WTC11 (cell line): ENCODE data around the gene AFF2. TPM values are rescaled to one million over a fixed set of nuclear protein-coding genes. Genes with fewer than 3 reads are reported as not detected.

Source experiments
- ATAC-seq: fragments of 200-7000 bp; cut with Tn5 transposase; 2 replicates; pipeline ENCODE4 v1.10.0; 2021; ENCODE audit warnings: mild to moderate bottlenecking, moderate library complexity
- CTCF ChIA-PET: fragments of 300-600 bp; sonication (Branson Sonifier 250); formaldehyde crosslinking; loops from one replicate; lab custom pipeline; 2021; ENCODE audit warnings: antibody characterized with exemption; lab: Charles Lee
- POLR2A ChIA-PET: fragments of 350-600 bp; sonication (Branson Sonifier 250); formaldehyde crosslinking; loops from one replicate; lab custom pipeline; 2021; ENCODE audit warnings: antibody characterized with exemption; lab: Charles Lee
- DNase-seq: peaks from one replicate; pipeline ENCODE4 v3.0.0; 2021; ENCODE audit warnings: low spot score
- H3K27ac Mint-ChIP-seq: 2 replicates; pipeline ENCODE4 v1.8.0; 2021; ENCODE audit warnings: mixed read lengths
- H3K27me3 Mint-ChIP-seq: 2 replicates; pipeline ENCODE4 v1.8.0; 2021; ENCODE audit warnings: low read depth, mild to moderate bottlenecking, moderate library complexity, mixed read lengths
- H3K36me3 Mint-ChIP-seq: 2 replicates; pipeline ENCODE4 v1.8.0; 2021; ENCODE audit warnings: mixed read lengths
- H3K4me1 Mint-ChIP-seq: 2 replicates; pipeline ENCODE4 v1.8.0; 2022; ENCODE audit warnings: mixed read lengths
- H3K4me3 Mint-ChIP-seq: 2 replicates; pipeline ENCODE4 v1.8.0; 2021; ENCODE audit warnings: mild to moderate bottlenecking, moderate library complexity, mixed read lengths
- H3K9me3 Mint-ChIP-seq: 2 replicates; pipeline ENCODE4 v1.8.0; 2021; ENCODE audit warnings: mixed read lengths
- ATF3 ChIP-seq: sonication (generic); formaldehyde crosslinking; conservative IDR thresholded peaks from 2 replicates; pipeline ENCODE4 v1.8.1; 2022; ENCODE audit warnings: mild to moderate bottlenecking, missing genetic modification reagents
- ETV6 ChIP-seq: sonication (generic); formaldehyde crosslinking; IDR thresholded peaks from 2 replicates; pipeline ENCODE4 v1.8.1; 2022; ENCODE audit warnings: mild to moderate bottlenecking, missing genetic modification reagents
- GABPB1 ChIP-seq: sonication (generic); formaldehyde crosslinking; IDR thresholded peaks from 2 replicates; pipeline ENCODE4 v1.8.1; 2023; ENCODE audit warnings: mild to moderate bottlenecking, missing genetic modification reagents
- HMGA2 ChIP-seq: fragments of 250-450 bp; sonication (Bioruptor Pico); IDR thresholded peaks from 2 replicates; pipeline ENCODE4 v1.4.0; 2021; ENCODE audit warnings: mild to moderate bottlenecking, moderate library complexity
- NFYB ChIP-seq: sonication (generic); formaldehyde crosslinking; conservative IDR thresholded peaks from 2 replicates; pipeline ENCODE4 v1.8.0; 2022; ENCODE audit warnings: low read depth, missing genetic modification reagents
- PRDM15 ChIP-seq: sonication (generic); formaldehyde crosslinking; IDR thresholded peaks from 2 replicates; pipeline ENCODE4 v1.8.0; 2022; ENCODE audit warnings: missing genetic modification reagents
- SOX15 ChIP-seq: fragments of 250-450 bp; sonication (Bioruptor Pico); IDR thresholded peaks from 2 replicates; pipeline ENCODE4 v1.9.0; 2021; ENCODE audit warnings: mild to moderate bottlenecking
- STAT6 ChIP-seq: sonication (generic); formaldehyde crosslinking; conservative IDR thresholded peaks from 2 replicates; pipeline ENCODE4 v1.8.1; 2023; ENCODE audit warnings: mild to moderate bottlenecking, low read depth, missing genetic modification reagents, moderate library complexity
- TP53 ChIP-seq: sonication (generic); formaldehyde crosslinking; IDR thresholded peaks from 2 replicates; pipeline ENCODE4 v1.8.1; 2023; ENCODE audit warnings: mild to moderate bottlenecking, missing genetic modification reagents
- ZMAT4 ChIP-seq: fragments of 250-450 bp; sonication (Bioruptor Pico); IDR thresholded peaks from 2 replicates; pipeline ENCODE4 v1.9.0; 2021; ENCODE audit warnings: mild to moderate bottlenecking
- ZNF416 ChIP-seq: fragments of 250-450 bp; sonication (Bioruptor Pico); IDR thresholded peaks from 2 replicates; pipeline ENCODE4 v1.9.0; 2021; ENCODE audit warnings: mild to moderate bottlenecking, inconsistent platforms
- ZNF425 ChIP-seq: fragments of 250-450 bp; sonication (Bioruptor Pico); conservative IDR thresholded peaks from 2 replicates; pipeline ENCODE4 v1.9.0; 2021; ENCODE audit warnings: mild to moderate bottlenecking
- ZNF532 ChIP-seq: fragments of 250-450 bp; sonication (Bioruptor Pico); IDR thresholded peaks from 2 replicates; pipeline ENCODE4 v1.9.0; 2021; ENCODE audit warnings: mild to moderate bottlenecking, borderline replicate concordance
- total RNA-seq: library from RNA; stranded (reverse); gene quantifications from 3 replicates; pipeline ENCODE4 v1.2.3, GENCODE V29; 2021
- TF ChIP-seq, protein P1 (sequence below): sonication (generic); formaldehyde crosslinking; IDR thresholded peaks from 2 replicates; pipeline ENCODE4 v1.8.0; 2023; ENCODE audit warnings: missing genetic modification reagents, mild to moderate bottlenecking, borderline replicate concordance
- TF ChIP-seq, protein P2 (sequence below): sonication (generic); formaldehyde crosslinking; IDR thresholded peaks from 2 replicates; pipeline ENCODE4 v1.8.1; 2022; ENCODE audit warnings: mild to moderate bottlenecking, missing genetic modification reagents, moderate library complexity, borderline replicate concordance

Gene AFF2
- total RNA-seq, 1 experiment from 2014 or later, result 7.6 TPM

DNA sequence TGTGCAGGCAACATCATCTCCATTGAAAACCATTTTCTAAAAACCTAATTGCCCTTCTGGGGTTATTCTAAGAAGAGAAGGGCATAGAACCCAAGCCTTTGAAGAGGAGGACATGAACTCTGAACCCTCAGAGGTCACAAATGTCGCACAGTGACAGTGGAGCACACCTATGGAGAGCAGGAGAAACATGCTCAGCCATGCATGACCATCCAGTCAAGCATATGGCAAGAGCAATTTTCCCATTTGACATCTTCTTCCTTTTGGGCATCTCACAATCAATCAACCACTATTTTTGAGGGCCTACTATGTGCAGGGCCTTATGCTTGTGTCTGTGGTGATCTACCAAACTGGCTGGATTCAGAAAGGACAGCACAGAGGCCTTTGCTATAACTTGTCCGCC lies 30.1 kb upstream of the AFF2 start:
- Mint-ChIP-seq H3K4me1 (peaks cover 5% of the 10 kb centered on the region; the same call in 1 of the 2 replicates), H3K36me3 (no peaks in the 10 kb centered on the region), H3K27ac (no peak overlapping the region), H3K4me3 (no peak overlapping the region), H3K9me3 (no peaks in the 10 kb centered on the region), H3K27me3 (peaks cover 12% of the 10 kb centered on the region)
- ChIA-PET POLR2A (no interaction called here), CTCF (no interaction called here)
- DNase-seq (no peak), ATAC-seq (no peak)
- TF ChIP-seq ZMAT4, result no peak
- no peak for TF ChIP-seq ZNF425 (CRISPR knock-in tag)
- TF ChIP-seq PRDM15 (CRISPR knock-in tag), result no peak
- TF ChIP-seq ATF3 (CRISPR knock-in tag), result no peak
- no peak for TF ChIP-seq GABPB1 (CRISPR knock-in tag)
- TF ChIP-seq ZNF532, result no peak
- no peak for TF ChIP-seq HMGA2 (CRISPR knock-in tag)
- TF ChIP-seq, protein P1, sequence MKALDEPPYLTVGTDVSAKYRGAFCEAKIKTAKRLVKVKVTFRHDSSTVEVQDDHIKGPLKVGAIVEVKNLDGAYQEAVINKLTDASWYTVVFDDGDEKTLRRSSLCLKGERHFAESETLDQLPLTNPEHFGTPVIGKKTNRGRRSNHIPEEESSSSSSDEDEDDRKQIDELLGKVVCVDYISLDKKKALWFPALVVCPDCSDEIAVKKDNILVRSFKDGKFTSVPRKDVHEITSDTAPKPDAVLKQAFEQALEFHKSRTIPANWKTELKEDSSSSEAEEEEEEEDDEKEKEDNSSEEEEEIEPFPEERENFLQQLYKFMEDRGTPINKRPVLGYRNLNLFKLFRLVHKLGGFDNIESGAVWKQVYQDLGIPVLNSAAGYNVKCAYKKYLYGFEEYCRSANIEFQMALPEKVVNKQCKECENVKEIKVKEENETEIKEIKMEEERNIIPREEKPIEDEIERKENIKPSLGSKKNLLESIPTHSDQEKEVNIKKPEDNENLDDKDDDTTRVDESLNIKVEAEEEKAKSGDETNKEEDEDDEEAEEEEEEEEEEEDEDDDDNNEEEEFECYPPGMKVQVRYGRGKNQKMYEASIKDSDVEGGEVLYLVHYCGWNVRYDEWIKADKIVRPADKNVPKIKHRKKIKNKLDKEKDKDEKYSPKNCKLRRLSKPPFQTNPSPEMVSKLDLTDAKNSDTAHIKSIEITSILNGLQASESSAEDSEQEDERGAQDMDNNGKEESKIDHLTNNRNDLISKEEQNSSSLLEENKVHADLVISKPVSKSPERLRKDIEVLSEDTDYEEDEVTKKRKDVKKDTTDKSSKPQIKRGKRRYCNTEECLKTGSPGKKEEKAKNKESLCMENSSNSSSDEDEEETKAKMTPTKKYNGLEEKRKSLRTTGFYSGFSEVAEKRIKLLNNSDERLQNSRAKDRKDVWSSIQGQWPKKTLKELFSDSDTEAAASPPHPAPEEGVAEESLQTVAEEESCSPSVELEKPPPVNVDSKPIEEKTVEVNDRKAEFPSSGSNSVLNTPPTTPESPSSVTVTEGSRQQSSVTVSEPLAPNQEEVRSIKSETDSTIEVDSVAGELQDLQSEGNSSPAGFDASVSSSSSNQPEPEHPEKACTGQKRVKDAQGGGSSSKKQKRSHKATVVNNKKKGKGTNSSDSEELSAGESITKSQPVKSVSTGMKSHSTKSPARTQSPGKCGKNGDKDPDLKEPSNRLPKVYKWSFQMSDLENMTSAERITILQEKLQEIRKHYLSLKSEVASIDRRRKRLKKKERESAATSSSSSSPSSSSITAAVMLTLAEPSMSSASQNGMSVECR (CRISPR knock-in tag), result no peak
- TF ChIP-seq NFYB (CRISPR knock-in tag), result no peak
- no peak for TF ChIP-seq TP53 (CRISPR knock-in tag)
- no peak for TF ChIP-seq ZNF416 (CRISPR knock-in tag)
- no peak for TF ChIP-seq ETV6 (CRISPR knock-in tag)
- TF ChIP-seq SOX15 (CRISPR knock-in tag), result no peak
- TF ChIP-seq, protein P2, sequence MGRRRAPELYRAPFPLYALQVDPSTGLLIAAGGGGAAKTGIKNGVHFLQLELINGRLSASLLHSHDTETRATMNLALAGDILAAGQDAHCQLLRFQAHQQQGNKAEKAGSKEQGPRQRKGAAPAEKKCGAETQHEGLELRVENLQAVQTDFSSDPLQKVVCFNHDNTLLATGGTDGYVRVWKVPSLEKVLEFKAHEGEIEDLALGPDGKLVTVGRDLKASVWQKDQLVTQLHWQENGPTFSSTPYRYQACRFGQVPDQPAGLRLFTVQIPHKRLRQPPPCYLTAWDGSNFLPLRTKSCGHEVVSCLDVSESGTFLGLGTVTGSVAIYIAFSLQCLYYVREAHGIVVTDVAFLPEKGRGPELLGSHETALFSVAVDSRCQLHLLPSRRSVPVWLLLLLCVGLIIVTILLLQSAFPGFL (CRISPR knock-in tag), result no peak
- TF ChIP-seq STAT6 (CRISPR knock-in tag), result no peak
